CD4-positive, alpha-beta T cell treated with Interleukin-4 for 4 hours (primary cell): Measurements from ENCODE around the gene ZNF275.
A peak's percentile ranks its signal among the peaks of the same experiment; 100 is the strongest.
"Not testable (repeated sequence)": the region's sequence is repeated elsewhere in the genome, so short reads cannot be mapped to it uniquely, and the experiment has no call there.

ENCODE experiments used
- DNase-seq: peaks from one replicate; pipeline ENCODE4 v3.0.0-alpha.2; 2020

Gene ZNF275, protein sequence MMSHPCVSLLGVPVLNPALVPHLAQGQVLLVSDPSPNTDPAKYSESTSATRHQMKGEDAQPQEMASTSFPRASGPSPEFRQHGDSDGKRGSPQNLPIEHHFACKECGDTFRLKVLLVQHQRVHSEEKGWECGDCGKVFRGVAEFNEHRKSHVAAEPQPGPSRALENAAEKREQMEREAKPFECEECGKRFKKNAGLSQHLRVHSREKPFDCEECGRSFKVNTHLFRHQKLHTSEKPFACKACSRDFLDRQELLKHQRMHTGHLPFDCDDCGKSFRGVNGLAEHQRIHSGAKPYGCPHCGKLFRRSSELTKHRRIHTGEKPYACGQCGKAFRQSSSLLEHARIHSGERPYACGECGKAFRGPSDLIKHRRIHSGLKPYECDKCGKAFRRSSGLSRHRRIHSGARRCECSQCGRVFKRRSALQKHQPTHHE

DNA sequence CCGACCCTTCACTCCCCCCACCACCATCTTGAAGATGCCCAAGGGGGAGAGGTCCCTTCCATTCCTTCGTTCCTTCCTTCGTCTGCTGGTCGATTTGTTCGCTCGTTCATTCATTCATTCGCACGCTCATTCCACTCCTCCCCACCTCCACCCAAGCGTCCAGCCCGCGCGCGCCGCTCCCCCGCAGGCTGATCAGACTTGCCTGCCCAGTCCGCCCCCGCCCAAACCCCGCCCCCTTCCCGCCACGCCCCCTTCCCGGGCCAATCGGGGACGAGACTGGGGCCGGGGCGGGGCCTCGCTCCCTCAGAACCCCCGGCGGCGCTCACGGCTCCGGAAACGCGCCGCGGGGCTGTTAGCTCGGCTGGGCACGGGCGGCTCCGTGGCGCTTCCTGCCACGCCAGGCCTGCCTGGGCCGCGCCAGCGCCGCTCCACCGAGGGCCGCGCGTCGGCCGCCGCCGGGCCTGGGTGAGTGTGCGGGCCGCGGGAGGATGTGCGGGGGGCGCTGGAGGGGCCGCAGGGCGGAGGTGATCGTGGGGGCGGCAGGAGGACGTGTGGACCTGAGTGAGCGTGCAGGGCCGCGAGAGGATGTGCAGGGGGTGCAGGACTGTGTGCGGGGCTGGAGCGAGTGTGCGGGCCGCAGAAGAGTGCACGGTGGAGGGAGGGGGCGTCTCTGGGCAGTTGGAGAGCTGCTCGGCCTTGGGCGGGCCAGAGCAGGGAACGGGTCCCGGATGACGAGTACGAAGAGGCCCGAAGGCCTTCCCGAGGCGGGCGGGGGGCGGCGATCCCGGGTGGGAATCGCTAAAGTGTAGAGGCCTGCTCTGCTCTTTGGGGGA is at the start of gene ZNF275:
TSS of gene ZNF275 (plus strand) at position 333 of the 833 bp plus-strand sequence. CDS start 2,527 bp downstream, outside the sequence.
- peak; percentile 71 for DNase-seq

DNA sequence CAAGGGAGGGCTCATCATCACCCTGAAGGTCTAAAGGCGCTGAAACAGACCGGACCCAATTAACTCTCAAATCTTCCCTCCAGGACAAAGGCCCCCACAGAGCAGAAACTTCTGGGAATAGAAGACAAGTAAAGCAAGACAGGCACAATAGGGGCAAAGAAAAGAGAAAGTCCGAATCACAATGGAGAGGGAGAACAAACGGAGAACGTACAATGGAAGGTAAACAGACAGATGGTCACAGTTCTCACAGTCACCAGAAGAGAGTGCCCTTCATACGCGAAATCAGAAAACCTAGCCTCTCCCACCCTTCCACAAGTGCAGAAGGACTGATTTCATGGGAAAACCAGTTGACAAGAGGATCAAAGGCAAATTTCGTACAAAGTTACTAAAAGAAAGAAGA is 48.3 kb upstream of the ZNF275 start:
- DNase-seq = not testable (repeated sequence)

DNA sequence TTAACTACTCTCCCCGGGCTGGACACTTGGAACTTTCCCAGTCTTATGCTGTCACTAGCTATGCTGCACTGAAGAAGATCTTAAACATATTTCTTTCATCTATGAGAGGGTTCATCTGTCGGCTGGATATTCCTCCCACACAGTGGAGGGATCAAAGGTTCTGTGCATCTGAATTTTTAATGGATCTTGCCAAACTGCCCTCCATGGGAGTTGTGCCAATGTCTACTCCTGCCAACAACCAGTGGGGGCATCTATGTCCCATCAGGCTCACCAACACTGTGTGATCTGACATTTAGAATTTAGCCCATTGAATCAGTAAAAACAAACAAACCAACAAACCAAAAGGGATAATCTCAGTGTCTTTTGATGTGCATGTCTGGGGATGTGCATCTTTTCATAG is 45.1 kb upstream of the ZNF275 start:
- DNase-seq = not testable (repeated sequence)

DNA sequence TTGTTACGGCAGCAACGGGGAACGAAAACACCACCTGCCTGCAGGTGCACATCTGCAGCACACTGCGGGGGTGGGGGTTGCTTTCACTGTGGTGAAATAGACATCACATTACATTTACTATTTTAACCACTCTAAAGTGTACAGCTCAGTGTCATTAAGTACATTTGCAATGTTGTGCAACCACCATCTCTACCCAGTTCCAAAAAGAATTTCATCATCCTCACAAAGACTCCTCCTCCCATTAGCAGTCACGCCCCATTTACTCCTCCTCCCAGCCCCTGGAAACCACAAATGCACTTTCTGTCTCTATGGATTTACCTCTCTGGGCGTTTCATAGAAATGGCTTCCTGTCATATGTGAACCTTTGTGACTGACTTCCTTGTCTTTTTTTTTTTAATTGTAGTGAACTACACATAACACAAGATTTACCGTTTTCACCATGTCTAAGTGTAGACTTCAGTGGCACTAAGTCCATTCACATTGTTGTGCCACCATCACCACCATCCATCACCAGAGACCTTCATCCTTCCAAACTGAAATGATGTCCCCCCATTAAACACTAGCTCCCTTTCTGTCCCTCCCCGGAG is 40.4 kb upstream of the ZNF275 start:
- DNase-seq = not testable (repeated sequence)

DNA sequence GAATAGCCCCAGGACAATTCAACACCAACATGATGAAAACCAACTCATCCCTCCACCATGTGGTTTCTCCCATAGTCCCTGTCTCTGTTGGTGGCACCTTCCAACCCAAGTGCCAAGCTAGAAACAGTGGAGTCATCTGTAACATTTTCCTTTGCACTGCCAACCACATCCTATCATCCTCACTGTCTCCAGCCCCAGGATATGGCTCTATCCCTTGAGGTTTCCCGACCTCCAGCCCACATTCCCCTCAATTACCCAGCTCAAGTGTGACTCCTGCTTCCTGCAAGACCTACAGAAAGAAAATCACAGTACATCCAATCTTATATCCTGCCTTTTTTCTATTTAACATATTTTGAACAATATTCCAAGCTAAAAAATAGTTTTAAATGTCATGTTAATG is 36.6 kb upstream of the ZNF275 start:
- DNase-seq = no peak

DNA sequence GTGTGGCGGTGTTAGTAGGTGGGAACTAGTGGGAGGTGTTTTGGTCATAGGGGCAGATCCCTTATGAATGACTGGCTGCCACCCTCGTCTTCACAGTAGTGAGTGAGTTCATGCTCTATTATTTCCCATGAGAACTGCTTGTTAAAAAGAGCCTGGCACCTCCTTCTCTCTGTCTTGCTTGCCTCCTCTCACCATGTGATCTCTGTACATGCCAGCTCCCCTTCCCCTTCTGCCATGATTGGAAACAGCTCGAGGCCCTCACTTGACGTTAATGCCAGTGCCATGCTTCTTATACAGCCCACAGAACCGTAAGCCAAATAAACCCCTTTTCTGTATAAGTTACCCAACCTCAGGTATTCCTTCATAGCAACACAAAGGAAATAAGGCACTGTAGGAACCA is 34.1 kb upstream of the ZNF275 start:
- DNase-seq = no peak

DNA sequence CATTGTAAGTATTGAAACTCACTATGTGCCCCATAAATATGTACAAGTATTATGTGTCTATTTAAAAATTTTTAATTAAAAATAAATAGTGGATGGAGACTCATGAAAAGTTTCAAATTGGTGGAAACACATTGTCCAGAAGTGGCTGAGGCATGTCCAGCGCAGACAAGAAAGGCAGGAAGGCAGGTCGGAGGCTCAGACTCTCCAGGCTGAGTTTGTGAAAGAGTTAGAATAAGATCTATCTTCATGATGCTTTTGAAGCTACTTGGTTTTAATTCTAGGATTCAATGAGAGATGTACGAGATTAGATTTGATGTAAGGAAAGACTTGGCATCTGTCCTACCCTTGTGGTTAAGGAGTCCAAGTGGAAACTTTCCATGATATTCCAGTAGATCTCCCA is 32.2 kb upstream of the ZNF275 start:
- no peak for DNase-seq

DNA sequence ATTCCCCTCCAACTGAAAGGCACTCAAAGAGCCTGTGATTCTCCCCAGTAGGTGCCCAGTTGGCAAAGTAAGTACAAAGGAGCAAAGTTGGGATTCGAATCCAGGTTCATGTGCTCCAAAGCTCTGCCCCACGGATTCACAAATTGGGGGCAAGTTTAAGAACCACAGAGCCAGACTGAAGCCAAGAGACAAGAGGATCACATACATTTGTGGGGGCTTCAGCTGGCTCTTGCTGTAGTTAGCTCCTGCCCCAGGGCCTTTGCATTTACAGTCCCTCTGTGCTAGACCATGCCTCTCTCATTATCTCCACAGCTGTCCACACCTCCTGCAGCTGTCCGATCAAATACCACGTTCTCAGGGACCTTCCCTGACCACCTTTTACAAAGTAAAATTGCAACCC is 31.2 kb upstream of the ZNF275 start:
- DNase-seq = no peak

DNA sequence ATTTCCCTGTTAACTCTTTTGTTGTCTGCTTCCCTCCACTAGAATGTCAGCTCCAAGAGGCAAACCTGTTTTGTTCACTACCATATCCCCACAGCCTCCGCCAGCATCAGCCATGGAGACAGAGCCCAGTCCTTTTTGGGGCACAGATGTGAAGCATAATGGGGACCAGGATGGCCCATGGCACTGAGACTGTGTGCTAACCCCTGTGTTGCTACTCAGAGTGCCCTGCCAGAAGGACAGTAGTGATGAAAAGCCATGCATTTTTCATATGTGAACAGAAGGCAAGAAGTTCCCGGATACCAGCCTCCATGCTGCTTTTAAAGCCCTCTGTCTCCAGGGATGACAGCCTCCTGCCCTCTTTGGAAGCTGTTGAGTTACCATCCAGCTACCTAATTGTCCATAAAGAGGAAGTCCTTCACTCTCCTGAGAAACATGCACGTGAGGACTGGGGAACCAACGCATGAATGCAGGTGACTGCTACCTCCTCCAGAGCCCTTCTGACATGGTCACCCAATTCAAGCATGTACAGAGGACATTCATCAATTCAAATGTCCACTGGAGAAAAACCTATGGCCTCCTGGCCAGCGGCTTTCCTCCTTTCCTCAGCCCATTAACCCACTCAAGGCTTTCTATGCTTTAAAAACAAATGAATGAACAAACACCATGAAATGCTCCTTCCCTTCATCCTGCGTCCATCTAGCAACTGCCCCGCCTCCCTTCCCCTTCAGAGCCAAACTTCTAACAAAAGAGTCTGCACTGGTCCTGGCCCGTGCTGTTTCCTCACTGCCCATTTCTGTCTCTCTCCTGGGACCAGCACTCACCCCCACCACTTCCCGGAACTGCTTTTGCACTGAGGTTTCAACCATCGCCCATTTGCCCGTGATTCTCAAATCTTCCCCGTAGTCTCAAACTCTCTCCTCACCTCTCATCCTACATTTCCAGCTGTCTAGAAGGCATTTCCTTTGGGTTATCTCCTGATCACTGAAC is 30.4 kb upstream of the ZNF275 start:
- DNase-seq = no peak

DNA sequence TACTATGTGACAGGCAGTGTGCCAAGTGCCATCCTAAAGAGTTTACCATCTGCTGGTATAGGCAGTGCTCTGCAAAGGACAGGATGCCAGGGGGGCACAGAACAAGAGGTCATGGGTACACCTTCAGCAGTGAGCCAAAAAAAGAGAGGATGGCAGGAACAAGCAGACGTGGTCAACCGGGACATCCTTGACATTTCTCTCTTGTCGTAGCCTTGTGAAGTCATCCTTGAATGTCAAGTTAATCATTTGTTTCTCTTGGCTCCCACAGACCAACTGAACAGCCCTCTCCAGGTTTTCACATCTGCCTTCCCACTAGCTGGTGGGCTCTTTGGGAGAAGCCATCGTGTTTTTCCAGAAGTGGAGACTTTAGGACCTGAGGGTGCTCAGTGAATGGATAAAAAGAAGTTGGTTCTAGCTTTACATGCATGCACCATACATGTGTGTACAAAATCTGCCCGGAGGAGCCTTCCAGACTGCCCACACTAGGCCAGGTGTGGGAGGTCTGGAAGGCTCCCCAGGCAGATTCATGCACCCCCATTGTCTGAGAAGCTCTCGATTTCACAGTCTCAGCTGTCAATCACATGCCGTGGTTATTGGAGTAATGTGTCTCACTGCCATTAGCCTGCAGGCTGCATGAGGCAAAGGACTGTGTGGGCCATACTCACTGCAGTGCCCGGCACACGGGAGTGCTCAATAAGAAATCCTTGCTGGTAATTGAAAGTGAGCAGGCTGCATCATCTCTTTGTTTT is 28.8 kb upstream of the ZNF275 start:
- DNase-seq = no peak

DNA sequence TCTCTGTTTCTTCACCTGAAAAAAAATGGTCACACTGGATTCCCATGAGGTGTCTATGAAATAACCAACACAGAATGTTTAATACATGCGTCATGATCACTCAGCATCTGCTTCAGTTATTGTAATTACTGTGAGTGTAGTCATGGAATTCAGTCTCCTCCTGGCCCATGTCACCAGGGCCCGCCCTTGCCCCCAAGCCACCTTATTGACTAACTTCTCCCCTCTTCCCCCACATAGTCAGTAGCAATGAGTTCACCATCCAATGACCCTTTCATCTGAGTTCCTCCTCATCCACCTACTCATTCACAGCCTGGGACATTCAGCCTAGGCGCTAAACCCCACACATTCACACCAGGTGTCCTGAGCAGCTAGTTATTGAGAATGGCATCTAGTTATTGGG is 28.0 kb upstream of the ZNF275 start:
- no peak for DNase-seq

DNA sequence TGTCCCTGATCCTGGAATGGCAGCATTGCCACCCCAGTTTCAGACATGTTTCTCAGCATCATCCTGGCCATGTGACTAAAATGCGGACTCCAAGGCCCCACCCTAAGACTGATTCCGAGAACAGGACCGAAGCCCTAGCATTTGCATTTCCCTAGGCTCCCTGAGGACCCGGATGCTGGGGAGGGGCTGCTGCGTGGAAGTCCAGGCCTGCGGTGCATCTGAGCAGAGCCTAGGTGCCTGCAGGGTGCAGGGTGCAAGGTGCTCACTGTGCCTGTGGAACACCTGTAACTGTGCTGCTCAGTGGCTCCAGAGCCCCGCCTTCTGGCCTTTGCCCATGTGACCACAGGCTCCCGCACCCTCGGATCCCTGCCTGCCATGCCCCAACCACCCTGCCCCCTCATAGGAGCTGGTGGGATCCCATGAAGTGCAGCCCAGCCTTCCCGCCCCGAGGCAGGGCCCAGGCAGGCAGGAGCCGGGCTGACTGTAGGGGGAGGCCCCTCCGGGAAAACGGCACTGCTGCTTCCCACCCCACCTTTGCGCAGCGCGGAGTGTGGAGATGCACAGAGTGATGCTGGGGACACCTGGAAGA is 27.3 kb upstream of the ZNF275 start:
- DNase-seq = no peak

DNA sequence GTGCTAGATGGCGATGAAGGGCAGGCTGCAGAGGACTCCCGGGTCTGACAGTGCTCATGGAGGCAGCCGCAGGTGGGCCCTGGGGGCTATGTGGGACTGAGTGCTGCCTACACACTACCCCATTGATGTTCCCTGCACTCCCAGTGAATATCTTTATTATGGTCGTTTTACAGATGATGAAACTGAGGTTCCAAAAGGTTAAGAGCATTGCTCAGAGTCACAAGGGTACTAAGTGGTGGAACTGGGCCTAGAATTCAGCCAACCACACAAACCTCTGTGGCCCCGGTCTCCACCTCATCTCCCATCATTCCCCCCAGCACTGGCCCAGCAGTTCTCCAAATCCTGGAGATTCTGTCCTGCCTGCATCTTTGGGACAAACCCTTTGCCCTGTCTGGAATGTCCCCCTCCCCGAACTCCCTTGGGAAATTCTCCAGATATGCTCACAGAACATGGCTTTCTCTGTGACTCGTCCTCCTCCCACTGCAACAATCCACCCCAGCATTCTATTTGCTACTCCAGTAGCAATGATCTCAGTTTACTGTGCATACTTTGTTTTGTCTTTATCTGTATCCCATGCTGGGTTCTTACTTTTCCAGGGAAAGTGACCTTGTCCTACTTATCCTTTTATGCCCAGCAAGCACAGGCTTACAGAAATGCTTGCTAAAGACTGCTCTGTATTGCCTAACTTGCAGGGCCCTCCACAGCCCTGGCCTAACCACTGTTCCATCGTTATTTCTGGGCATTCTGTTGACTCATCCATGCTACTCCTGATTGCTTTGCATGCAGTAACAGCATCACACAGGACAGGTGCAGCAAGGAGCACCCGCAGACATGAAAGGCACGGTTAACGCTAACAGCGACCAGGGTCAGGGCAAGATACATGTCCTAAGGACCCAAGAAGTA is 26.4 kb upstream of the ZNF275 start:
- DNase-seq = no peak

DNA sequence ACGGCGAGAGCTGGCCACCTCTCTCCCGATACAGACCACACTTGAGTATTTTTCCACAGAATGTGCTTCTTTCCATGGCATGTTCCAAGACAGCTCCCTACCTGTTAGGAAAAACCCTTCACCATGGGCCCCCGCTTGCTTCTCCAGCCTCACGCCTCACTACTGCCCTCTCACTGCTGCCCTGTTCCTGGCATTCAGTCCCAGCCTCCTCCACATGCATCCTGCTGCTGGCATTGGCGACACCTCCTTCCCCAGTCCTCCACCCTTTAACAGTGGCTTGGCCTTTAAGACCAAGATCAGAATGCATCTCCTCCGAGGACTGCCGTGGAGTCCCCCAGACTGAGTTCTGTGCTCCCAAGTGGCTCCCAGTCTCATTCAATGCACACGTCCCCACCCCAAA is 23.1 kb upstream of the ZNF275 start:
- DNase-seq = no peak

DNA sequence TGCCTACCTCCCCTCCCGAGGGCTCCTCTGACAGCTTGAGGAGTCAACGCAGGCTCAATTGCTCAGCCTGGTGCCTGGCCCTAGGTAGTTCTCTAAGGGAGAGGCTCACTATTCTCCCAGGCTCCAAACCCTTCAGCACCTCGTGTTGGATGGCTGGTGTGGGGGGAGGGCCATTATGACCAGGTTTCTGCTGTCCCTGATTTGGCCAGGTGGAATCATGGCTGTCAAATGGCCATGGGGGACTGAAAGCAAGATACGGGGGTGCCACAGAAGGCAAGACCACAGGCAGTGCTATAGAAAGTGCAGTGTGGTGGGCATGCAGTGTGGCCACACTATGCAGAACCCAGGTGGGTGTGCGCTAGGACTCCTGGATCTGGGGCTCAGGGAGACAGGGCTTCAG is 21.9 kb upstream of the ZNF275 start:
- no peak for DNase-seq

DNA sequence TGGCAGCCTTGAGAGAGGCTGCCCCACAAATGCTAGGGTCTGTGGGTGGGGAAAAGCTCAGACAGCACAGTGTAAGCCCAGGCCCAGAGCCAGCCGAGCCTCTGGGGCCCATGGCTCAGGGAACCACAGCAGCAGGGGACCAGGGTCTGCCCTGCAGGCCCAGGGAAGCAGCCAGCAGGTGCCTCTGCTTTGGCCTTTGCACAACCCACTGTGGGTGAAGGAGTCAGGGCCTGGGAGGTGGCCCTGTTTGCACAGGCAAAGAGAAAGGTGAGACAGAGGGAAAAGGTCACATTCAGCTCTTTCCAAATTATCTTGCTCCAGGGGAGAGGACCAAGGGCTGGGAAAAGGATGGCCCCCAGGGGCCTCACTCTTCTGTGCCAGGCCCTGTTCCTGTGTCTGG is 21.1 kb upstream of the ZNF275 start:
- no peak for DNase-seq

DNA sequence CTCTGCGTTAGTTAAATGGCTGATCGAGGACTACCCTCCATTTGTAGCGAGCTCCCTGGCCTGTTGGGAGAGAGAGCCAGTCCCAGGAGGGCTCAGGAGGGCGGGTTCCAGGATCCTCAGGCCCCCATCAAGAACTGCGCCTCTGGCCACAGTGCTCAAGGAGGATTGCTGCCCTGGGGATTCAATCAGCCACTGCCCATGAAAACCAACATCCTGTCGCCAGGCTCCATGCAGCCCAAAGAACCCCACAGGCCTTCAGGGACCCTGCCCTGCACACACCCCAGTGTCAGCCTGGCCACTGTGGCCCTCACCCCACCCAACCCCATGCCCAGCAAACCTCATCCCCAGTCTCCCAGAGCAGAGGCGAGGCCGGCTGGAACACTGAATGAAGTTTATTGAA is 16.6 kb upstream of the ZNF275 start:
- DNase-seq = no peak

DNA sequence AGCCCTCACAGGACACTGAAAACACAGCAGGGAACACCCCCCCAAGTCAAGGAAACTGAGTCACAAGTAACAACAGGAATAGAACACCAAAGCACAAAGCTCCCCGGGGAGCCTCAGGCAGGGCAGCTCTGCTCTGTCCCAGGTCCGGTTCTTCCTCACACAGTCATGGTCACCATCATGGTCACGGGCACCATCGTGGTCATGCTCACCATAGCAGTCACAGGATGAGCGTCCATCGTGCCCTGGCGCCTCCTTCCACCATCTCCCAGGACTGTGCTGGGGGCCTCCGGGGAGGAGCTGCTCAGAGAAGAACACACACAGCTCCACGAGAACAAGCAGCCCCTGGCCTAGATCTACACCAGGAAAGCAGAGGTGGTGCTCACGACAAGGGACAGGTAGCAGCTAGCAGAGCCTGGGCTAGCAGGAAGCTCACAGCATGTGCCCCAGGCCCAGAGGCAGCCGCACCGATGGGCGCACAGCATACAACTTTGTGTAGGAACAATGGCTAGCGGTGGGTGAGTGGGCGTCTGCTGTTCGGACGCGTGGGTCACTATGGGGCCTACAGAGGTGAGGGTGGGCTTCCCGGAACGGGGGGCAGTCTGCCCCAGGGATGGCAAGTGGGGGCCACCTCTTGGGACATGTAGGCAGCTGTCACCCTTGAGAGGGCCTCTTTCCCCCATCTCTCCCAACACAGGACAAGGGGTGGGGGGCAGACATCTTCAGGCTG is 15.8 kb upstream of the ZNF275 start:
- DNase-seq = no peak

DNA sequence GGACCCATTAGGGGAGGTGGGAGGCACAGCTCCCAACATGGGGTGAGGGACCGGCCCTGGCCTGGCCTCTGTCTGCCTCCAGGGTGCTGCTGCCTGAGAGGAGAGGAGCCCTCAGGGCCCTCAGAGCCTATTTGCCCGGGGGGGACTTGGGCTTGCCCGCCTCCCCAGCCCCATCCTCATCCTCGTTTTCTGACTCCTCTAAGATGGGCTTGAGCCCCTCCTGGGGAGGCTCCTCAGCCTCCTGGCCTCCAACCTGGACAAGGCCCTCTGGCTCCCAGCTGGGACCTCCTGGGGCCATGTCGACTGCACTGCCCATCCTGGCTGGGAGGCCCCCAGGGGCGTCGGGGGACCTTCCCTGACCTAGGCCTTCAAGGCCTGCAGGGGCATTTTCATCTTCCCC is 15.1 kb upstream of the ZNF275 start:
- DNase-seq = no peak
